CD4-positive, alpha-beta T cell (primary cell): ENCODE data around the gene HMGN3. TPM values are rescaled to one million over a fixed set of nuclear protein-coding genes. Genes with fewer than 3 reads are reported as not detected.
"Not testable (repeated sequence)": the region's sequence is repeated elsewhere in the genome, so short reads cannot be mapped to it uniquely, and the experiment has no call there.

Experiments used
- ATAC-seq: fragments of 200-7000 bp; cut with Tn5 transposase; one replicate; pipeline ENCODE4 v1.10.0; 2022; ENCODE audit warnings: mild to moderate bottlenecking; ENCODE audit not compliant: poor library complexity
- CTCF ChIA-PET: fragments of 350-600 bp; sonication (Branson Sonifier 250); formaldehyde crosslinking; loops from one replicate; lab custom pipeline; 2021; ENCODE audit warnings: antibody characterized with exemption, inconsistent platforms; lab: Charles Lee
- POLR2A ChIA-PET: fragments of 350-600 bp; sonication (Branson Sonifier 250); formaldehyde crosslinking; loops from one replicate; lab custom pipeline; 2021; ENCODE audit warnings: antibody characterized with exemption, inconsistent platforms; lab: Charles Lee
- DNase-seq, 14 experiments: peaks; one replicate each; pipeline ENCODE4 v3.0.0-alpha.2; 2013 to 2020; ENCODE audit warnings: mixed read lengths in 2 of 14
- H3K27ac ChIP-seq, 2 donors: one replicate each; pipeline versions ENCODE4 v1.5.1 to v1.7.0; 2013; ENCODE audit warnings: low read length in 2 of 2, low read depth in 1 of 2, mild to moderate bottlenecking in 1 of 2
- H3K27me3 ChIP-seq, 2 experiments: 1 replicate in 1 of 2; 2 replicates in 1 of 2; pipeline versions ENCODE4 v1.6.1 to v1.7.0; 2013; ENCODE audit warnings: low read length in 2 of 2, control low read depth in 1 of 2, mild to moderate bottlenecking in 1 of 2, moderate library complexity in 1 of 2; ENCODE audit not compliant: insufficient read depth in 2 of 2, control insufficient read depth in 1 of 2
- H3K36me3 ChIP-seq: one replicate; pipeline ENCODE4 v1.6.1; 2013; ENCODE audit warnings: low read length, control low read depth; ENCODE audit not compliant: insufficient read depth
- H3K4me1 ChIP-seq: one replicate; pipeline ENCODE4 v1.6.1; 2013; ENCODE audit warnings: low read length, control low read depth; ENCODE audit not compliant: insufficient read depth
- H3K4me3 ChIP-seq: one replicate; pipeline ENCODE4 v1.5.1; 2013; ENCODE audit warnings: mild to moderate bottlenecking, low read length, moderate library complexity
- H3K9me3 ChIP-seq, 2 experiments: 1 replicate in 1 of 2; 2 replicates in 1 of 2; pipeline versions ENCODE4 v1.6.1 to v1.7.0; 2013; ENCODE audit warnings: low read length in 2 of 2, mild to moderate bottlenecking in 2 of 2, control low read depth in 1 of 2, moderate library complexity in 1 of 2; ENCODE audit not compliant: control insufficient read depth in 1 of 2, insufficient read depth in 1 of 2
- H3K27ac Mint-ChIP-seq: one replicate; pipeline ENCODE4 v1.8.0; 2020; ENCODE audit warnings: mixed read lengths
- H3K27me3 Mint-ChIP-seq: one replicate; pipeline ENCODE4 v1.8.0; 2021; ENCODE audit warnings: mixed read lengths
- H3K36me3 Mint-ChIP-seq: one replicate; pipeline ENCODE4 v1.8.0; 2021; ENCODE audit warnings: low read depth, mixed read lengths
- H3K4me1 Mint-ChIP-seq: one replicate; pipeline ENCODE4 v1.8.0; 2021; ENCODE audit warnings: low read depth, mixed read lengths
- H3K4me3 Mint-ChIP-seq: one replicate; pipeline ENCODE4 v1.8.0; 2020; ENCODE audit warnings: mild to moderate bottlenecking, mixed read lengths
- H3K9me3 Mint-ChIP-seq: one replicate; pipeline ENCODE4 v1.8.0; 2020; ENCODE audit warnings: mixed read lengths
- CTCF ChIP-seq: fragments of 200-600 bp; IDR thresholded peaks from one replicate; pipeline ENCODE4 v1.8.0; 2022; ENCODE audit warnings: antibody characterized with exemption, mild to moderate bottlenecking
- intact Hi-C, 2 experiments: fragments of 100-400 bp; cut with DNase I in 1 of 2; cut with micrococcal nuclease in 1 of 2; formaldehyde crosslinking; loops; one replicate each; pipeline versions ENCODE4 v1.15.1 to v1.9.0; 2023 to 2025; cut with DNase I, micrococcal nuclease
- total RNA-seq, 174 experiments: library from RNA in 2 of 174; stranded (reverse) in 2 of 174; gene quantifications; one replicate each; pipeline ENCODE4 v1.2.3 and lab custom pipeline; 2021 to 2026

The HMGN3 gene
- total RNA-seq, 2 experiments from 2014 or later = 26.8 to 28.2 TPM

- TF ChIP-seq CTCF = no peak
- no peak overlapping the region for H3K4me3 ChIP-seq
- H3K36me3 Mint-ChIP-seq = no peaks in the 10 kb centered on the region
- no peaks in the 10 kb centered on the region for H3K4me1 Mint-ChIP-seq
- intact Hi-C loops = no loop called here
- no peak for DNase-seq
- peaks cover 0 to 10% of the 10 kb centered on the region in 2 experiments for H3K9me3 ChIP-seq
- ATAC-seq = no peak
- H3K27me3 ChIP-seq = peaks cover 0 to 7% of the 10 kb centered on the region in 2 experiments
- H3K9me3 Mint-ChIP-seq = peaks cover 15% of the 10 kb centered on the region
- CTCF ChIA-PET = no interaction called here
- H3K36me3 ChIP-seq = no peaks in the 10 kb centered on the region
- H3K4me3 Mint-ChIP-seq = no peak overlapping the region
- H3K27me3 Mint-ChIP-seq = peaks cover 13% of the 10 kb centered on the region
- H3K27ac ChIP-seq = no peak overlapping the region
- H3K27ac Mint-ChIP-seq = no peak overlapping the region
- no peaks in the 10 kb centered on the region for H3K4me1 ChIP-seq
- POLR2A ChIA-PET = no interaction called here
These were observed 23.1 kb upstream of the HMGN3 start for GRCh38 chr6:79257381-79258205.

- POLR2A ChIA-PET, H3K4me3 ChIP-seq, H3K36me3 Mint-ChIP-seq, H3K4me3 Mint-ChIP-seq, H3K4me1 ChIP-seq, intact Hi-C loops, DNase-seq, H3K9me3 ChIP-seq, H3K4me1 Mint-ChIP-seq, ATAC-seq, H3K27me3 Mint-ChIP-seq, H3K27ac Mint-ChIP-seq, CTCF ChIA-PET, H3K36me3 ChIP-seq, H3K27ac ChIP-seq, H3K27me3 ChIP-seq: not testable (repeated sequence)
- peaks cover 15% of the 10 kb centered on the region for H3K9me3 Mint-ChIP-seq
These were observed 22.3 kb upstream of the HMGN3 start for GRCh38 chr6:79256770-79257169.

GRCh38 chr6:79255086-79255485 lies 20.6 kb upstream of the HMGN3 start:
- H3K36me3 ChIP-seq, H3K9me3 Mint-ChIP-seq, H3K27ac Mint-ChIP-seq, H3K27me3 ChIP-seq, DNase-seq, POLR2A ChIA-PET, H3K4me3 ChIP-seq, intact Hi-C loops, ATAC-seq, H3K36me3 Mint-ChIP-seq, H3K27me3 Mint-ChIP-seq, H3K4me1 ChIP-seq, H3K4me3 Mint-ChIP-seq, H3K9me3 ChIP-seq, H3K27ac ChIP-seq, CTCF ChIA-PET, H3K4me1 Mint-ChIP-seq: not testable (repeated sequence)

GRCh38 chr6:79250559-79250958 lies 16.1 kb upstream of the HMGN3 start:
- no peaks in the 10 kb centered on the region for H3K36me3 Mint-ChIP-seq
- H3K27ac Mint-ChIP-seq = no peak overlapping the region
- CTCF ChIA-PET = interaction anchor here (0.6 to 0.8 kb wide), 3 partner anchors 18 to 622 kb away, joined by 3 to 4 read pairs (median 4); no protein-coding TSS in a partner anchor
- intact Hi-C loops = no loop called here
- H3K4me3 Mint-ChIP-seq = no peak overlapping the region
- H3K27me3 Mint-ChIP-seq = no peaks in the 10 kb centered on the region
- POLR2A ChIA-PET = no interaction called here
- H3K27me3 ChIP-seq = no peaks in the 10 kb centered on the region
- no peaks in the 10 kb centered on the region for H3K4me1 ChIP-seq
- no peak overlapping the region for H3K4me3 ChIP-seq
- DNase-seq = no peak
- H3K9me3 ChIP-seq = no peaks in the 10 kb centered on the region
- ATAC-seq = no peak
- no peaks in the 10 kb centered on the region for H3K4me1 Mint-ChIP-seq
- H3K9me3 Mint-ChIP-seq = no peaks in the 10 kb centered on the region
- H3K36me3 ChIP-seq = no peaks in the 10 kb centered on the region
- TF ChIP-seq CTCF = no peak
- no peak overlapping the region for H3K27ac ChIP-seq
